Nephron progenitor cell (in vitro differentiated cells): ENCODE results near the gene CAMK1D.

Source experiments
- DNase-seq: peaks from one replicate; pipeline ENCODE4 v3.0.0; 2021
- H3K27ac Mint-ChIP-seq: 2 replicates; pipeline ENCODE4 v1.8.0; 2021; ENCODE audit warnings: mild to moderate bottlenecking, moderate library complexity, mixed read lengths
- H3K27me3 Mint-ChIP-seq: 2 replicates; pipeline ENCODE4 v1.8.0; 2021; ENCODE audit warnings: mild to moderate bottlenecking, low read depth, mixed read lengths; ENCODE audit not compliant: poor library complexity
- H3K36me3 Mint-ChIP-seq: 2 replicates; pipeline ENCODE4 v1.8.0; 2021; ENCODE audit warnings: low read depth, mixed read lengths
- H3K4me1 Mint-ChIP-seq: 2 replicates; pipeline ENCODE4 v1.8.0; 2021; ENCODE audit warnings: mixed read lengths
- H3K4me3 Mint-ChIP-seq: 2 replicates; pipeline ENCODE4 v1.8.0; 2021; ENCODE audit warnings: mild to moderate bottlenecking, moderate library complexity, mixed read lengths
- H3K9me3 Mint-ChIP-seq: 2 replicates; pipeline ENCODE4 v1.8.0; 2021; ENCODE audit warnings: mild to moderate bottlenecking, moderate library complexity, mixed read lengths
- TF ChIP-seq, protein P1 (sequence below): fragments of 200-600 bp; sonication (generic); IDR thresholded peaks from 2 replicates; pipeline ENCODE4 v1.5.0; 2021; ENCODE audit warnings: antibody characterized with exemption

CAMK1D gene

DNA sequence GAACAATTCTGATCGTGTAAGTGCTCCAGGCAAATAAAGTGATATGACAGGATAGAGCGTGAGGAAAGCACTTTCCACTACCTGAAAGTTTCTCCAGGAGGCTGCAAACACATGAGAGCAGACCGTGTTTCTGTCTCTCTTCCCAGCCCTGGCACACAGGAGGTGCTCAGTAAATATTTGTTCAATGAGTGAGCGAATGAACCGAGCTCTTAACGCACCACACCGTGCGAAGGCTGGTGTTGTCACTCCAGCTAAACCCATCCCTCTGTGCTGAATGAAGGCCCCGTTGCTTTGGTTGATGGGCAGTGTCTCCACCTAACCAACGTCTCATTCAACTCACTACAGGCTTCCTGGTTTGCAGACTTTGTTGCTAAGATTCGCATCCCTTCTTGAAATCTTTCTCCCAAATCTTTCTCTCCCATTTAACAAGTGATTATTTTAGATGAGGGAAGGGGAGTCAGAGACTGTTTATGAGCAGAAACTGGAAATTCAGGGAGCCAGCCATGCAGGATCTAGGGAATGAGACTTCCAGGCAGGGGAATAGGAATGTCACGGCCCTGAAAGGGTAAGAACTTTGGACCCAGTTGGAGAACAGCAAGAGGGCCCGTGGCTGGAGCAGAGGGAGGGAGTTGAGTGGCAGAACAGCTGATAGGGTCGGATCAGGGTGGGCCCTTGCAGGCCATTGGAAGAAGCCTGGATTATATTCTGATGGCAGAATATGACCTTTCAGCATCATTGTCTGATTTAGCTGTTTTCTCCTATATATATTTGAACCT is 282.6 kb downstream of the CAMK1D start:
- Mint-ChIP-seq H3K36me3 (no peaks in the 10 kb centered on the region), H3K4me3 (no peak overlapping the region), H3K4me1 (peaks cover 34% of the 10 kb centered on the region), H3K9me3 (peaks cover 8% of the 10 kb centered on the region), H3K27ac (no peak overlapping the region), H3K27me3 (peaks cover 3% of the 10 kb centered on the region)
- DNase-seq, result no peak
- TF ChIP-seq, protein P1, sequence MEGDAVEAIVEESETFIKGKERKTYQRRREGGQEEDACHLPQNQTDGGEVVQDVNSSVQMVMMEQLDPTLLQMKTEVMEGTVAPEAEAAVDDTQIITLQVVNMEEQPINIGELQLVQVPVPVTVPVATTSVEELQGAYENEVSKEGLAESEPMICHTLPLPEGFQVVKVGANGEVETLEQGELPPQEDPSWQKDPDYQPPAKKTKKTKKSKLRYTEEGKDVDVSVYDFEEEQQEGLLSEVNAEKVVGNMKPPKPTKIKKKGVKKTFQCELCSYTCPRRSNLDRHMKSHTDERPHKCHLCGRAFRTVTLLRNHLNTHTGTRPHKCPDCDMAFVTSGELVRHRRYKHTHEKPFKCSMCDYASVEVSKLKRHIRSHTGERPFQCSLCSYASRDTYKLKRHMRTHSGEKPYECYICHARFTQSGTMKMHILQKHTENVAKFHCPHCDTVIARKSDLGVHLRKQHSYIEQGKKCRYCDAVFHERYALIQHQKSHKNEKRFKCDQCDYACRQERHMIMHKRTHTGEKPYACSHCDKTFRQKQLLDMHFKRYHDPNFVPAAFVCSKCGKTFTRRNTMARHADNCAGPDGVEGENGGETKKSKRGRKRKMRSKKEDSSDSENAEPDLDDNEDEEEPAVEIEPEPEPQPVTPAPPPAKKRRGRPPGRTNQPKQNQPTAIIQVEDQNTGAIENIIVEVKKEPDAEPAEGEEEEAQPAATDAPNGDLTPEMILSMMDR, result no peak

GRCh38 chr10:12633776-12634620 is 284.7 kb downstream of the CAMK1D start:
- TF ChIP-seq, protein P1, result no peak
- peaks cover 8% of the 10 kb centered on the region for H3K9me3 Mint-ChIP-seq
- H3K27ac Mint-ChIP-seq, result no peak overlapping the region
- H3K4me3 Mint-ChIP-seq, result no peak overlapping the region
- peaks cover 5% of the 10 kb centered on the region for H3K27me3 Mint-ChIP-seq
- H3K4me1 Mint-ChIP-seq, result peaks cover 41% of the 10 kb centered on the region
- H3K36me3 Mint-ChIP-seq, result no peaks in the 10 kb centered on the region
- no peak for DNase-seq

- Mint-ChIP-seq H3K4me3 (no peak overlapping the region), H3K9me3 (peaks cover 8% of the 10 kb centered on the region), H3K27me3 (peaks cover 5% of the 10 kb centered on the region), H3K4me1 (peaks cover 37% of the 10 kb centered on the region), H3K27ac (peak overlapping the region; percentile 73), H3K36me3 (no peaks in the 10 kb centered on the region)
- DNase-seq, result no peak
- TF ChIP-seq, protein P1, result no peak
Observed at GRCh38 chr10:12634621-12634931, 285.2 kb downstream of the CAMK1D start.

DNA sequence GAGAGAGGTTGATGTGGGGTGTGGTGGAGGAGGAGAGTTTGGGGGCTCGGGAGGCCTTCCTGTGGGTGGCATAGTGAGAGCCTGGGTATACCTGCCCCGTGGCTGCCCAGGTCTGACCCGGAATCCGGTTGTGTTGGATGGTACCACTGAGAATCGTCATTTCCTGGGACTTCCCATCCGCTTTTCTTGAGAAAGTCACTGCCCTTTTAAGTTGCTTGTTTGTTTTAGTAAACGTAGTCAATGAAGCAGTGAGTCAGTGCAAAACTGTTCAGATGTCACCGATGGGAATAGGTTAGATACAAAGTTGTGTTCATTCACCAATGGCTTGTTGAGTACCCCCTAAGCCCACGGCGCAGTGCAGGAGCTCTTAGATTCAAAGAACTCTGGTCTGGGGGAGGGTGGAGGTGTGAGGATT is 285.8 kb downstream of the CAMK1D start:
- Mint-ChIP-seq H3K27ac (peak overlapping the region; percentile 73), H3K36me3 (no peaks in the 10 kb centered on the region), H3K9me3 (peaks cover 8% of the 10 kb centered on the region), H3K27me3 (peaks cover 2% of the 10 kb centered on the region), H3K4me3 (no peak overlapping the region), H3K4me1 (peaks cover 42% of the 10 kb centered on the region)
- TF ChIP-seq, protein P1, result no peak
- no peak for DNase-seq

- Mint-ChIP-seq H3K9me3 (peaks cover 7% of the 10 kb centered on the region), H3K36me3 (no peaks in the 10 kb centered on the region), H3K27me3 (peaks cover 2% of the 10 kb centered on the region), H3K4me1 (peaks cover 51% of the 10 kb centered on the region), H3K27ac (no peak overlapping the region), H3K4me3 (no peak overlapping the region)
- DNase-seq, result no peak
- TF ChIP-seq, protein P1, result no peak
Observed at GRCh38 chr10:12636571-12636970, 287.2 kb downstream of the CAMK1D start.
